Sigmoid colon (tissue), 7 donors: ENCODE measurements around the gene PLEKHG5. TPM values are rescaled to one million over a fixed set of nuclear protein-coding genes. Genes with fewer than 3 reads are reported as not detected.
"Not testable (repeated sequence)": the region's sequence is repeated elsewhere in the genome, so short reads cannot be mapped to it uniquely, and the experiment has no call there.

Experiments
- DNase-seq: peaks from one replicate; pipeline ENCODE4 v3.0.0-alpha.2; 2019
- H3K27ac ChIP-seq, 4 donors: fragments of 200-600 bp; sonication (generic); one replicate each; pipeline ENCODE4 v1.5.1; 2016 to 2019; ENCODE audit warnings: mild to moderate bottlenecking in 1 of 4
- H3K27me3 ChIP-seq, 3 donors: fragments of 200-600 bp; sonication (generic); one replicate each; pipeline ENCODE4 v1.5.1; 2019; ENCODE audit warnings: mild to moderate bottlenecking in 1 of 3
- H3K36me3 ChIP-seq, 4 donors: fragments of 200-600 bp; sonication (generic); one replicate each; pipeline ENCODE4 v1.5.1; 2016 to 2019
- H3K4me1 ChIP-seq, 4 donors: fragments of 200-600 bp; sonication (generic); one replicate each; pipeline ENCODE4 v1.5.1; 2017 to 2019
- H3K4me3 ChIP-seq, 4 donors: fragments of 200-600 bp; sonication (generic); one replicate each; pipeline ENCODE4 v1.5.1; 2017 to 2019; ENCODE audit warnings: mild to moderate bottlenecking in 2 of 4, moderate library complexity in 1 of 4
- H3K9me3 ChIP-seq, 4 donors: fragments of 200-600 bp in 3 of 4; sonication (generic) in 3 of 4; one replicate each; pipeline versions ENCODE4 v1.5.1 to v1.6.1; 2013 to 2019
- CTCF ChIP-seq, 4 experiments: fragments of 450-650 bp in 3 of 4; fragments of 200-600 bp in 1 of 4; IDR thresholded peaks; one replicate each; pipeline ENCODE4 v1.5.1; 2016 to 2019; ENCODE audit warnings: antibody characterized with exemption in 4 of 4, mild to moderate bottlenecking in 3 of 4, moderate library complexity in 2 of 4
- EP300 ChIP-seq, 4 donors: sonication (generic); formaldehyde crosslinking; IDR thresholded peaks; one replicate each; pipeline ENCODE4 v1.6.1; 2017; ENCODE audit warnings: antibody characterized with exemption in 4 of 4
- POLR2A ChIP-seq, 2 donors: fragments of 450-650 bp; IDR thresholded peaks; one replicate each; pipeline ENCODE4 v1.6.1; 2016; ENCODE audit warnings: antibody characterized with exemption in 2 of 2, mild to moderate bottlenecking in 2 of 2, moderate library complexity in 2 of 2
- POLR2AphosphoS5 ChIP-seq, 4 donors: sonication (generic); formaldehyde crosslinking; IDR thresholded peaks; one replicate each; pipeline ENCODE4 v1.6.1; 2017; ENCODE audit warnings: antibody characterized with exemption in 4 of 4
- WGBS, 2 donors: extraction: QIAGEN DNeasy Blood & Tissue Kit; methylation state at CpG; one replicate each; pipeline ENCODE4 v1.1.7; 2013; 5-methylcytosine and 5-hydroxymethylcytosine counted together
- intact Hi-C: fragments of 100-400 bp; cut with DNase I; formaldehyde crosslinking; loops from one replicate; pipeline ENCODE4 v1.15.1; 2023
- polyA plus RNA-seq, 3 donors: library from polyadenylated mRNA; stranded (reverse); fragments of 200-250 nt; gene quantifications; one replicate each; pipeline ENCODE4 v1.2.3, GENCODE V29; 2013
- total RNA-seq, 4 donors: library from RNA; depleted of rRNA; stranded (reverse); fragments of >200 nt; gene quantifications; one replicate each; pipeline ENCODE4 v1.1.0, GENCODE V29; 2016
- donor health status: healthy with polysubstance abuse.
- donor health status: Bipolar disorder and iron deficiency.
- donor health status: healthy.

The PLEKHG5 gene
- total and polyA plus RNA-seq, 7 donors, result 2.5 to 18.8 (median 5.4) TPM

GRCh38 chr1:6435129-6435528 is 56.3 kb downstream of the PLEKHG5 start:
- no peak for TF ChIP-seq POLR2AphosphoS5 (IDR thresholded peaks at IDR 0.05)
- TF ChIP-seq EP300 (IDR thresholded peaks at IDR 0.05), result no peak
- no peak for TF ChIP-seq CTCF (IDR thresholded peaks at IDR 0.05)
- TF ChIP-seq POLR2A (IDR thresholded peaks at IDR 0.05), result no peak
- Histone ChIP-seq H3K4me1 (peaks cover 0 to 2% (median under 1%) of the 10 kb centered on the region in 4 donors), H3K27ac (no peak overlapping the region), H3K9me3 (no peaks in the 10 kb centered on the region), H3K4me3 (no peak overlapping the region), H3K36me3 (no peaks in the 10 kb centered on the region), H3K27me3 (peaks cover 3 to 41% (median 31%) of the 10 kb centered on the region in 3 donors)
- DNase-seq, result no peak
- 91% methylated on average over 15 of the region's 15 CpGs for WGBS, 2 donors
- intact Hi-C loops, result no loop called here

GRCh38 chr1:6434186-6434585 is 57.3 kb downstream of the PLEKHG5 start:
- Histone ChIP-seq H3K27ac (no peak overlapping the region), H3K36me3 (no peaks in the 10 kb centered on the region), H3K4me3 (no peak overlapping the region), H3K4me1 (no peaks in the 10 kb centered on the region), H3K9me3 (no peaks in the 10 kb centered on the region), H3K27me3 (peaks cover 0 to 41% (median 31%) of the 10 kb centered on the region in 3 donors)
- intact Hi-C loops, result no loop called here
- no peak for DNase-seq
- WGBS, 2 donors, result 79 to 91% methylated on average over 5 of the region's 5 CpGs
- TF ChIP-seq POLR2AphosphoS5 (IDR thresholded peaks at IDR 0.05), result no peak
- TF ChIP-seq POLR2A (IDR thresholded peaks at IDR 0.05), result no peak
- no peak for TF ChIP-seq EP300 (IDR thresholded peaks at IDR 0.05)
- TF ChIP-seq CTCF (IDR thresholded peaks at IDR 0.05), result no peak

GRCh38 chr1:6431645-6432579 is 59.6 kb downstream of the PLEKHG5 start:
- H3K4me3 ChIP-seq, H3K27ac ChIP-seq, H3K36me3 ChIP-seq, H3K4me1 ChIP-seq, H3K9me3 ChIP-seq, DNase-seq, intact Hi-C loops: not testable (repeated sequence)
- 78 to 86% methylated on average over 13 of the region's 13 CpGs for WGBS, 2 donors
- peaks cover 2 to 41% (median 32%) of the 10 kb centered on the region in 3 donors for H3K27me3 ChIP-seq

- intact Hi-C loops, H3K27ac ChIP-seq, H3K4me1 ChIP-seq, H3K4me3 ChIP-seq, H3K9me3 ChIP-seq, DNase-seq, H3K36me3 ChIP-seq: not testable (repeated sequence)
- H3K27me3 ChIP-seq, result peaks cover 12 to 59% (median 52%) of the 10 kb centered on the region in 3 donors
- 58 to 79% methylated on average over 19 of the region's 19 CpGs for WGBS, 2 donors
Measured at GRCh38 chr1:6429660-6430411, 61.6 kb downstream of the PLEKHG5 start.

- H3K9me3 ChIP-seq, intact Hi-C loops, H3K4me3 ChIP-seq, H3K36me3 ChIP-seq, H3K27ac ChIP-seq, DNase-seq: not testable (repeated sequence)
- WGBS, 2 donors, result 77 to 83% methylated on average over 6 of the region's 6 CpGs
- Histone ChIP-seq H3K4me1 (peaks cover 0 to 20% (median 17%) of the 10 kb centered on the region in 4 donors), H3K27me3 (peaks cover 25 to 73% (median 66%) of the 10 kb centered on the region in 3 donors)
Measured at GRCh38 chr1:6428453-6428852, 63.0 kb downstream of the PLEKHG5 start.
